Ishikawa (cell line): ENCODE measurements around the gene PRR14L.

Source experiments
- CREB1 ChIP-seq: IDR thresholded peaks from 2 replicates; pipeline ENCODE4 v1.6.1; 2012; ENCODE audit warnings: low read depth
- FOXM1 ChIP-seq: IDR thresholded peaks from 2 replicates; pipeline ENCODE4 v1.6.1; 2012; ENCODE audit warnings: low read depth, borderline replicate concordance
- MAX ChIP-seq: IDR thresholded peaks from 2 replicates; pipeline ENCODE4 v1.6.1; 2012
- RAD21 ChIP-seq: IDR thresholded peaks from 2 replicates; pipeline ENCODE4 v1.6.1; 2012; ENCODE audit warnings: low read depth
- REST ChIP-seq: IDR thresholded peaks from 2 replicates; pipeline ENCODE4 v1.6.1; 2012; ENCODE audit warnings: low read depth, mild to moderate bottlenecking
- TAF1 ChIP-seq: IDR thresholded peaks from 2 replicates; pipeline ENCODE4 v1.6.1; 2012; ENCODE audit warnings: low read depth, mild to moderate bottlenecking
- USF1 ChIP-seq: IDR thresholded peaks from 2 replicates; pipeline ENCODE4 v1.6.1; 2012
- YY1 ChIP-seq: IDR thresholded peaks from 2 replicates; pipeline ENCODE4 v1.6.1; 2012; ENCODE audit warnings: low read depth

GRCh38 chr22:31659246-31659645 lies 90.7 kb downstream of the PRR14L start:
- TF ChIP-seq REST (no peak), TAF1 (no peak), YY1 (no peak), CREB1 (no peak), FOXM1 (no peak), RAD21 (no peak), USF1 (no peak), MAX (no peak)
